HUES64 (cell line): ENCODE measurements around the gene NRTN.
"Not testable (repeated sequence)": the region's sequence is repeated elsewhere in the genome, so short reads cannot be mapped to it uniquely, and the experiment has no call there.

ENCODE experiments used
- H3K27ac ChIP-seq: 2 replicates; pipeline ENCODE4 v1.7.0; 2013; ENCODE audit warnings: low read depth, low read length, inconsistent platforms
- H3K27me3 ChIP-seq: 2 replicates; pipeline ENCODE4 v1.6.1; 2013; ENCODE audit warnings: mild to moderate bottlenecking, low read length; ENCODE audit not compliant: insufficient read depth
- H3K36me3 ChIP-seq: 2 replicates; pipeline ENCODE4 v1.6.1; 2013; ENCODE audit warnings: mild to moderate bottlenecking, low read length; ENCODE audit not compliant: insufficient read depth
- H3K4me1 ChIP-seq: 2 replicates; pipeline ENCODE4 v1.6.1; 2013; ENCODE audit warnings: mild to moderate bottlenecking, low read length, moderate library complexity; ENCODE audit not compliant: insufficient read depth
- H3K4me3 ChIP-seq: 2 replicates; pipeline ENCODE4 v1.5.1; 2013; ENCODE audit warnings: mild to moderate bottlenecking, low read length, moderate library complexity
- H3K9ac ChIP-seq: 2 replicates; pipeline ENCODE4 v1.6.1; 2013; ENCODE audit warnings: mild to moderate bottlenecking, low read depth, low read length
- H3K9me3 ChIP-seq: 2 replicates; pipeline ENCODE4 v1.6.1; 2013; ENCODE audit warnings: low read depth, low read length; ENCODE audit not compliant: insufficient read depth
- WGBS: fragments of 150-250, 120-280 bp; methylation state at CpG from one replicate; pipeline ENCODE4 v1.1.7; 2013; ENCODE audit warnings: missing lambda C conversion rate; 5-methylcytosine and 5-hydroxymethylcytosine counted together

The NRTN gene

GRCh38 chr19:5829567-5830310 lies 24.9 kb downstream of the NRTN start:
- Histone ChIP-seq H3K36me3 (no peaks in the 10 kb centered on the region), H3K4me1 (peaks cover 3% of the 10 kb centered on the region; the same call in 1 of the 2 replicates), H3K27me3 (no peaks in the 10 kb centered on the region; the same call in 1 of the 2 replicates), H3K9ac (0 out of 2 replicates have a peak overlapping the region, but pooled peaks have one; percentile 5), H3K4me3 (peak overlapping the region; percentile 81), H3K27ac (no peak overlapping the region), H3K9me3 (no peaks in the 10 kb centered on the region)
- WGBS, result 78% methylated on average over 34 of the region's 34 CpGs

- 91% methylated on average over 9 of the region's 9 CpGs for WGBS
- no peaks in the 10 kb centered on the region for H3K36me3 ChIP-seq
- H3K27me3 ChIP-seq, result no peaks in the 10 kb centered on the region; the same call in 1 of the 2 replicates
- H3K4me3 ChIP-seq, result no peak overlapping the region
- no peak overlapping the region for H3K27ac ChIP-seq
- H3K4me1 ChIP-seq, result peaks cover 3% of the 10 kb centered on the region; the same call in 1 of the 2 replicates
- no peaks in the 10 kb centered on the region for H3K9me3 ChIP-seq
- H3K9ac ChIP-seq, result no peak overlapping the region
These were observed 26.3 kb downstream of the NRTN start for GRCh38 chr19:5831159-5831558.

GRCh38 chr19:5832061-5832460 lies 27.2 kb downstream of the NRTN start:
- H3K9ac ChIP-seq, result no peak overlapping the region
- H3K27ac ChIP-seq, result no peak overlapping the region
- H3K4me3 ChIP-seq, result no peak overlapping the region
- no peaks in the 10 kb centered on the region for H3K36me3 ChIP-seq
- H3K4me1 ChIP-seq, result no peaks in the 10 kb centered on the region; the same call in 1 of the 2 replicates
- 93% methylated on average over 22 of the region's 22 CpGs for WGBS
- no peaks in the 10 kb centered on the region for H3K9me3 ChIP-seq
- H3K27me3 ChIP-seq, result no peaks in the 10 kb centered on the region; the same call in 1 of the 2 replicates

- no peak overlapping the region for H3K4me3 ChIP-seq
- H3K9ac ChIP-seq, result no peak overlapping the region
- H3K9me3 ChIP-seq, result no peaks in the 10 kb centered on the region
- no peak overlapping the region for H3K27ac ChIP-seq
- no peaks in the 10 kb centered on the region for H3K36me3 ChIP-seq
- WGBS, result 86% methylated on average over 6 of the region's 6 CpGs
- H3K4me1 ChIP-seq, result no peaks in the 10 kb centered on the region; the same call in 1 of the 2 replicates
- H3K27me3 ChIP-seq, result no peaks in the 10 kb centered on the region; the same call in 1 of the 2 replicates
These were observed 27.8 kb downstream of the NRTN start for GRCh38 chr19:5832527-5833216.

- Histone ChIP-seq H3K36me3 (no peaks in the 10 kb centered on the region), H3K27ac (no peak overlapping the region), H3K9ac (no peak overlapping the region), H3K4me1 (no peaks in the 10 kb centered on the region), H3K9me3 (no peaks in the 10 kb centered on the region), H3K4me3 (no peak overlapping the region), H3K27me3 (no peaks in the 10 kb centered on the region; the same call in 1 of the 2 replicates)
- WGBS, result 94% methylated on average over 14 of the region's 15 CpGs
These were observed 33.0 kb downstream of the NRTN start for GRCh38 chr19:5837761-5838352.

- H3K9me3 ChIP-seq, result no peaks in the 10 kb centered on the region
- H3K9ac ChIP-seq, result no peak overlapping the region
- H3K4me1 ChIP-seq, result no peaks in the 10 kb centered on the region
- no peak overlapping the region for H3K4me3 ChIP-seq
- no peak overlapping the region for H3K27ac ChIP-seq
- no peaks in the 10 kb centered on the region; the same call in 1 of the 2 replicates for H3K27me3 ChIP-seq
- no peaks in the 10 kb centered on the region for H3K36me3 ChIP-seq
- WGBS, result 95% methylated on average over 20 of the region's 20 CpGs
These were observed 33.6 kb downstream of the NRTN start for GRCh38 chr19:5838353-5839064.

- no peak within 1 kb of the TSS for H3K4me3 ChIP-seq
- 92% methylated on average over 9 of the region's 9 CpGs for WGBS
- H3K27me3 ChIP-seq, result no peaks in the 10 kb centered on the region
- no peaks in the 10 kb centered on the region for H3K4me1 ChIP-seq
- H3K36me3 ChIP-seq, result no peaks in the 10 kb centered on the region
- H3K9me3 ChIP-seq, result no peaks in the 10 kb centered on the region
- H3K27ac ChIP-seq, result no peak within 1 kb of the TSS
- H3K9ac ChIP-seq, result no peak within 1 kb of the TSS
These were observed 34.5 kb downstream of the NRTN start, which contains the start of gene FUT6 for GRCh38 chr19:5839065-5840017. Gene FUT6, minus strand, starts transcription at chr19:5839702. Its CDS starts 7,135 bp downstream, at chr19:5832567.

GRCh38 chr19:5841735-5842111 lies 36.9 kb downstream of the NRTN start:
- not testable (repeated sequence) for H3K9me3 ChIP-seq, H3K36me3 ChIP-seq, H3K4me1 ChIP-seq, H3K9ac ChIP-seq, H3K27ac ChIP-seq, H3K4me3 ChIP-seq, H3K27me3 ChIP-seq
- WGBS, result 100% methylated on average over 6 of the region's 6 CpGs

GRCh38 chr19:5843295-5843927 lies 38.5 kb downstream of the NRTN start:
- no peaks in the 10 kb centered on the region for H3K4me1 ChIP-seq
- no peaks in the 10 kb centered on the region for H3K27me3 ChIP-seq
- no peak overlapping the region for H3K4me3 ChIP-seq
- no peak overlapping the region for H3K27ac ChIP-seq
- H3K9ac ChIP-seq, result no peak overlapping the region
- no peaks in the 10 kb centered on the region for H3K36me3 ChIP-seq
- H3K9me3 ChIP-seq, result 0 out of 2 replicates have a peak, but pooled peaks cover 3% of the 10 kb centered on the region
- 93% methylated on average over 18 of the region's 21 CpGs for WGBS
